Lower leg skin (tissue), 4 donors: ENCODE measurements around the gene MAP1B. TPM values are rescaled to one million over a fixed set of nuclear protein-coding genes. Genes with fewer than 3 reads are reported as not detected.

Experiments used
- DNase-seq, 2 donors: peaks; one replicate each; pipeline ENCODE4 v3.0.0-alpha.2; 2019; ENCODE audit warnings: low spot score in 2 of 2
- H3K4me3 ChIP-seq: fragments of 200-600 bp; sonication (generic); 2 replicates; pipeline ENCODE4 v1.5.1; 2017; ENCODE audit warnings: mild to moderate bottlenecking, low read depth; ENCODE audit not compliant: poor library complexity, severe bottlenecking
- CTCF ChIP-seq, 3 donors: fragments of 450-650 bp; IDR thresholded peaks; one replicate each; pipeline ENCODE4 v1.5.1; 2016; ENCODE audit warnings: antibody characterized with exemption in 3 of 3, mild to moderate bottlenecking in 3 of 3, moderate library complexity in 2 of 3
- POLR2A ChIP-seq, 2 donors: fragments of 450-650 bp; IDR thresholded peaks; one replicate each; pipeline ENCODE4 v1.6.1; 2016 to 2017; ENCODE audit warnings: antibody characterized with exemption in 2 of 2, mild to moderate bottlenecking in 1 of 2, moderate library complexity in 1 of 2
- WGBS, 2 donors: methylation state at CpG; one replicate each; pipeline ENCODE4 v1.1.5; 2018; 5-methylcytosine and 5-hydroxymethylcytosine counted together
- intact Hi-C: fragments of 100-400 bp; cut with DNase I; formaldehyde crosslinking; loops from one replicate; pipeline ENCODE4 v1.15.0; 2023; ENCODE audit warnings: low total_unique reads
- total RNA-seq, 4 donors: library from RNA; depleted of rRNA; stranded (reverse); fragments of >200 nt; gene quantifications; one replicate each; pipeline ENCODE4 v1.1.0, GENCODE V29; 2016

The MAP1B gene
- total RNA-seq, 4 donors from 2014 or later = 26.3 to 218 (median 73.9) TPM

GRCh38 chr5:72121780-72122445, 14.6 kb downstream of the MAP1B start:
- WGBS, 2 donors = 78 to 84% methylated on average over 12 of the region's 12 CpGs
- intact Hi-C loops = no loop called here
- H3K4me3 ChIP-seq = no peak overlapping the region
- no peak for DNase-seq
- TF ChIP-seq CTCF (IDR thresholded peaks at IDR 0.05) (no peak), POLR2A (IDR thresholded peaks at IDR 0.05) (no peak)

DNA sequence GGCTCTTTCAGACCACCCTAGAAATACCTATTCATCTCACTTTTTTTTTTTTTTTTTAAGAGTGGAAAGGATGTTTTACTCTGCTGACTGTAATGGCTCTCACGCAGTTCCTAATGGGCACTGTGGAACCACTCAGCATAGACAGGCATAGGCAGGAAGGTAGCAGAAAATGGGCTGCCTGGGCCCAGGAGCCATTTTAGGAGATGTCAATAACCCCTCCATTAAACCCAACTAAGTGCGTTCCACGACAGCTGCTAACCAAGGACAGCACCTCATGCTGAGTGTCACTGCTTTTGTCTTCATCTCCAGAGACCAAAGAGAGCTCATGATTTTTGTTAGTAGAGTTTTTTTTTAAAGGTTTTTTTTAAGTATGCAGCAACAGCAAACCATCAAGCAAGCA, 15.3 kb downstream of the MAP1B start:
- TF ChIP-seq POLR2A (IDR thresholded peaks at IDR 0.05) (no peak), CTCF (IDR thresholded peaks at IDR 0.05) (no peak)
- H3K4me3 ChIP-seq = no peak overlapping the region
- no peak for DNase-seq
- 94 to 99% methylated on average over 3 of the region's 3 CpGs for WGBS, 2 donors
- intact Hi-C loops = no loop called here

DNA sequence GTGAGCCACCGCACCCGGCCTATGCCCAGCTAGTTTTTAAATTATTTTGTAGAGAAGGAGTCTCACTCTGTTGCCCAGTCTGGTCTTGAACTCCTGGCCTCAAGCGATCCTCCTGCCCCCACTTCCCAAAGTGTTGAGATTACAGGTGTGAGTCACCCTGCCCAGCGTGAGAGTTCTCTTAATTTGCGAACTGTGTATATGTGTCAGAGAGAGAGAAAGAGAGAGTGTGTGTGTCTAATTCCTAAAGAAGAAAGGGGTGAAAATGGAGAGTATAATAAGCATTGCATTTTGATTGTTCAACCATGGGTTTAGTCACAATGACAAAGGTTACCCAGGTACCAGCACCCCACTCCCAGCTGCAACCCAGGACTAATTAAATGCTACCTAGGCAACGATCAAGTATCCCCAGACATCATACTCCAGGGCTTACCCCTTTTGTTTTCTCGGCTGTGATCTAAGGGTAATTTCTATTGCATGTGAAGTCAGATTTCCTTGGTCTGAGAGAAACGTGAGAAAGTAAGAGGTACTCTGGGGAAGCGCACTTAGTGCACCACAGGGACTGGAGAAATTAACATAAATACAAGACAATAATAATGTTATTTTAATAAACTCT, 16.6 kb downstream of the MAP1B start:
- no peak for TF ChIP-seq POLR2A (IDR thresholded peaks at IDR 0.05)
- no peak for DNase-seq
- intact Hi-C loops = no loop called here
- no peak overlapping the region for H3K4me3 ChIP-seq
- WGBS, 2 donors = 91 to 92% methylated on average over 9 of the region's 9 CpGs

DNA sequence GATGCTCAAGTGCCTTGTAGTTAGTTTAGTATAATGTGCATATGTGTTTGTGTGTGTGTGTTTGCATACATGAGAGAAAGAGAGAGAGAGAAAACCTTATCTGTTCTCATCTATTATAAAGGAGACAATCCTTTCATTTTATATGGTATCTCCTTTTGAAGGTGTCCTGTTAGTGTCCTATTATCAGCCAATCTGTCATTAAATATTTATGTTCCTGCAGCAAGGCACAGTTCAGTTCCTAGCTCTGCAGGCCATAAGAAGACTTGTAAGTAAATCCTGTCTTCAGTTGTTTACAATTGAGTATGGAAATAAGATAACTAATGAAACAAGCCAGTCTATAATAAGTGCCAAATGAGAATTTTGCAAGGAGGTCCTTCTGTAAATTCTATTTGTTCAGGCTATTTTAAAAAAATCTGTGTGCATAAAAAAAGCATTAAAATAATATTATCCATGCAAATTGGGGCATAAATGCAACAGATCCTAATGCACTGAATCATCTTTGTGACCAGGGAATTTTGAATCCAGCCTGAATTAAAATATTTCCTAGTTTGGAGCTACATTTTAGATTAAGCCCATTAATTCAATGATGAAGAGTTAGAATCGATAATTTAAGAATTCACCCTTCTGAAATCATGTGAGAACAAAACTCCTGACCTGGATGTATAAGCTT, 18.1 kb downstream of the MAP1B start:
- intact Hi-C loops = no loop called here
- no peak overlapping the region for H3K4me3 ChIP-seq
- no peak for DNase-seq
- no peak for TF ChIP-seq POLR2A (IDR thresholded peaks at IDR 0.05)
- no peak for TF ChIP-seq CTCF (IDR thresholded peaks at IDR 0.05)
- 79 to 85% methylated on average over 1 of the region's 1 CpG for WGBS, 2 donors

GRCh38 chr5:72125941-72126620, 18.8 kb downstream of the MAP1B start:
- H3K4me3 ChIP-seq = no peak overlapping the region
- TF ChIP-seq POLR2A (IDR thresholded peaks at IDR 0.05) = no peak
- no peak for TF ChIP-seq CTCF (IDR thresholded peaks at IDR 0.05)
- intact Hi-C loops = no loop called here
- DNase-seq = no peak
- 0 to 5% methylated on average over 1 of the region's 1 CpG for WGBS, 2 donors

GRCh38 chr5:72126796-72127195, 19.5 kb downstream of the MAP1B start:
- intact Hi-C loops = no loop called here
- TF ChIP-seq POLR2A (IDR thresholded peaks at IDR 0.05) (no peak), CTCF (IDR thresholded peaks at IDR 0.05) (no peak)
- H3K4me3 ChIP-seq = no peak overlapping the region
- no peak for DNase-seq
- 71 to 87% methylated on average over 2 of the region's 2 CpGs for WGBS, 2 donors
